GM12874 (cell line): ENCODE results near the gene MEF2C.

Source experiments
- TF ChIP-seq, protein P1 (sequence below): IDR thresholded peaks from 2 replicates; pipeline ENCODE4 v1.5.1; 2011; ENCODE audit warnings: low read depth, mild to moderate bottlenecking, control low read depth, low read length, moderate library complexity; ENCODE audit not compliant: insufficient read depth

The MEF2C gene

DNA sequence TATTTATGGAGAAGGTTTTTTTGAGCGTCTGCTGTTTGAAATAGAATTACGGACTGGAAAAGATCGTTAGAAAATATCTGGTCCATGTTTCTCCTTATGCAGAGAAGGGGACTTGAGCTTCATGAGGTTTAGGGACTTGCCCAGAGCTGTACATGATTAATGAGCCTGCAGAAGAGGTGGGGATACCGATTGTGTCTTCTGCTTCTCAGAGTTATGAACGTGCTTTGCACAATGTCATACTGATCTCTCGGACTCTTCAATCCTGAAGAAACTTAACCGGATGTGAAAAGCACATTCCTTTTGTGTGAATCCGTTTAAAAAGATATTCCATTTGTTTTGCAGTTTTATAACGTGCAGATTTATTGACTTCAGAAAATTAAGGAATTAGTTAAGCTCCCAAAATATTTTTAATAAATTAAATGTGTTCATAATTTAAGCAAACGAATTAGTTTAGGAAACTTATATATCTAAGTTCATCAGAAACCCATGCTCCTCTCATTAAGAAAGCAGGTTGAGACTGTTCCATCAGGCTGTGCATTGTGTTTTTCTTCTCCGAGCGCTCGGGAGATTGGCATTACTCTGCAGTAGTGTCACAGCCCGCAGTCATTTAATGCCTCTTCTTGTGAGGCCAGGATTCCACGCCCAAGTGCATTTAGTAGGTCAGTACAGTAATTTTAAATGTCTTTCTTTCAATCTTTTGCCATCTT lies 40.8 kb upstream of the MEF2C start:
- TF ChIP-seq, protein P1, sequence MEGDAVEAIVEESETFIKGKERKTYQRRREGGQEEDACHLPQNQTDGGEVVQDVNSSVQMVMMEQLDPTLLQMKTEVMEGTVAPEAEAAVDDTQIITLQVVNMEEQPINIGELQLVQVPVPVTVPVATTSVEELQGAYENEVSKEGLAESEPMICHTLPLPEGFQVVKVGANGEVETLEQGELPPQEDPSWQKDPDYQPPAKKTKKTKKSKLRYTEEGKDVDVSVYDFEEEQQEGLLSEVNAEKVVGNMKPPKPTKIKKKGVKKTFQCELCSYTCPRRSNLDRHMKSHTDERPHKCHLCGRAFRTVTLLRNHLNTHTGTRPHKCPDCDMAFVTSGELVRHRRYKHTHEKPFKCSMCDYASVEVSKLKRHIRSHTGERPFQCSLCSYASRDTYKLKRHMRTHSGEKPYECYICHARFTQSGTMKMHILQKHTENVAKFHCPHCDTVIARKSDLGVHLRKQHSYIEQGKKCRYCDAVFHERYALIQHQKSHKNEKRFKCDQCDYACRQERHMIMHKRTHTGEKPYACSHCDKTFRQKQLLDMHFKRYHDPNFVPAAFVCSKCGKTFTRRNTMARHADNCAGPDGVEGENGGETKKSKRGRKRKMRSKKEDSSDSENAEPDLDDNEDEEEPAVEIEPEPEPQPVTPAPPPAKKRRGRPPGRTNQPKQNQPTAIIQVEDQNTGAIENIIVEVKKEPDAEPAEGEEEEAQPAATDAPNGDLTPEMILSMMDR = no peak

DNA sequence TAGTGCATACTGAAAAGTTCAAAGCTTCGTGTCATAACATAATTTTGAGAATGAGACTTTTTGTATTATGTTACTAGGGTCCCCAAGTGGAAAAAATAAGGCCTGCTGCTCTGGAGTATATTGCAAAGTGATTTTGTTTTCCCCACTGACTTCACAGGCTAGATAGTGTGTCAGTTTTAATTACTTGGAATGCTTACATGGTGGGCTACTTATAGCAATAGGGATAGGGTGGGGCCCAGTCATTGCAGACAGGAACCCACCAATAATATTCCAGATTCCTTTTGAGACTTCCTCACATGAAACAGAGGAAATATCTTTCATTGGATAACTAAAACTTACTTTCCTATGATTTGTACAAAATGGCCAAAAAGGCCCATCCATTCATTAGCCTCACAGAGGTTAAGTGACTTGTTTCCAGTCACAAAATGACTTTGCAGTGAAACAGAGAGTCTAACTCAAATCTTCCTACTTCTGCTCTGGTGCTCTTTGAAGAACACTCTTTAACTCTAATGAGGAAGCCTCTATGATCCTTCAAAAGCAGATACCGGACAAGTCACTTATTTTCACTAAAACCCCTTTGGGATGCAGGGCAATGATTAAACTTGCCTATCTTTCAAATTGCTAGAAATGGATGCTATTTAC lies 16.2 kb upstream of the MEF2C start:
- TF ChIP-seq, protein P1 = no peak

DNA sequence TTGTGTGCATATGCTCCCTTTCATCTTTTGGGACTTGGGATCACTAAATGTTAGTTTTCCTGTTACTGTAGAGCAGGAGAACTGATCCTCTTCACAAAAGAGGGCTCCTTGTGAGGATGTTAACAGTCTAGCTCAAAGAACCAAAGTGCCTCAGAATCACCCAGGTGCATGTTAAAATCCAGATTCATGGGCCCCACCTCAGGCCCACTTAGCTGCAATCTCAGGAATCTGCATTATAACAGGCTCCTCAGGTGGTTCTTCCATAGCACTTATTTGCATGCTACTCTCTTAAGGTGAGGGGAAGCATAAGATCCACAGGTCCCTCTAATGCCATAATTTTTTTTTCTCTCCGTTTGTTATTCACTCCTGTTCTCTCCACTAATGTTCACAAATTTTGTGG lies 14.8 kb upstream of the MEF2C start:
- TF ChIP-seq, protein P1 = no peak

DNA sequence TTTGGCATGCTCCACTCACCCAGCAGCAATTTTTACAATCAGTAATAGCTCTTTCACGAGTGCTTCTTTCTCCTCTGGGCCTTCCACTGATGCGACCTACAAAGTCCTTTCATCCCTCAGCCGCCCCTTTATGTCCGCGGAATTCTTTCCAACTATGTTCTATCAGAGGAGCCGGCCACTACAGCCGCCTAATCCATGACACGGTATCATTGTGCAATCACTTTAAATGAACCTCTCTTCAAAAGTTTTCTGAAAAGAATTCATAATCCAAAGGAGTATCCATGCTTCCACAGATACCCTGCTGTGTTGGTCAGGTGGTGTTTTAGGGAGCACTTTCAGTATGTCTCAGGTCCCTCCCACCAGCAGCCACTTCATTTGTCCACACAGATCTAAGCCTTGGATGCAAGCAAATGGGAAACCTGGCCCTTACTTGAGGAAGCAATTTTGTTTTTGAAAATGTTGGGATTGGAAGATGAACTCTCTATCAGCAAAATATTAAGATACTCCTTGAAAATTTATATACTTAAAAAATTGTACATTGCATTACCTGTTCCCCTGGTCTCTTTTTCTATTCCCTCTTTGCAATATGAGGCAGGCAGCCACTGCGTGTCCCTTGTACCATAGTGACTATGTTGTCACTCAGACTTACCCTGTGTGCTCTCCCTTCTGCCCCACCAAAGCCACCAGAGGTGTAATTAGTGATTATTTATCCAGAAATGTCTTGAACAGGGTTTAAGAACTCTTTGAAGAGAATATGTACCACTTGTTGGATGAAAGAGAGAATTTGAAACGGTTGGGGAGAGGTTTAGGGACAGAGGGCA lies 12.9 kb upstream of the MEF2C start:
- TF ChIP-seq, protein P1 = no peak

DNA sequence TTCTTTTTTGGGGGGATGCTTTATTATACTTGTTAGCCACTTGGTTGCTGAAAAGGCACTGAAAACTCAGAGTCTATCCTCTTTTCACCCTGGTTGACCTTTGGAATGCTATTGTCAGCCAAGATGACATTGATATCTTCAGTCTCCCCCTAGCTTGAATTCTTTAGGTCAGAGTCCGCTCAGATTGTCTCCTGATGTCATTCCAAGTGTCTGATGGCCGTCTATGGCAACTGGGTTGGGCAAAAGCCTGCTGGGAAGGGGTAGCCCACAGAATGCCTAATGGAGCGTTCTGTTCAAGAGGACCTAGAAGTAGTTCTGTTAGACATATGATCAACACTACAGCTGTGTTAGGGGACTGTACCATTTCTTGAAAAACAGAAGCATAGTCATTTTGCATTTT lies 9.7 kb upstream of the MEF2C start:
- TF ChIP-seq, protein P1 = no peak

DNA sequence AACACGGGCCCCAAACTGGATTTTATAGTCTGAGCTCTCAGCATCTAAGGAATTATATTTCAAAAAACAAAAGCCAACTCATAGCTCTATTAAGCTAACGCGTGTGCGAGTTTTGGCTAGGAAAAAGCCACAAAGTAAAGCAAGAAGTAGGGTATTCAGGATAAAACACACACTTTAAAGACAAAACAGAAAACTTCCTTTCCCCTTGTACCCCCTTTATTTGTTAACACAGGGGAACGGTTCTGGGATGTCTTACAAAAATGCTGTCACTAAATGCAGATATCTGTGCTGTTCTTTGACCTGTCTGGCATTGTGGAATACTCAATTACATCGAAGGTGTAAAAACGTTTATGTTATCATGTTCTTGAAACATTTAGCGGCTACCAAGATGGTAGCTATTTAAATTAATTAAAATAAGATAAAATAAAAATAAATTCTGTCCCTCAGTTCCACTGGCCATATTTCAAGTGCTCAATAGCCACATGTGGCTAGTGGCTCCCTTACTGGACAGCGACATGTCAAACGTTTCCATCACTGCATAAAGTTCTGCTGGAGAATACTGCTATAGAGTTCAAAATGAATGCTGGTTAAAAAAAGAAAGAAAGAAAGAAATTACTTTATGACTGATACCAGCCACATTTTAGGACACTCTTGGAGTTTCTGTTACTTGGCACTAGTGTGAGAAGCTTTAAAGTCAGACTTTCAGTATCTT lies 7.2 kb upstream of the MEF2C start:
- TF ChIP-seq, protein P1 = no peak
